Measurements from ENCODE around the gene PDE3B. TPM values are rescaled to one million over a fixed set of nuclear protein-coding genes. Genes with fewer than 3 reads are reported as not detected.

PDE3B gene
- total and polyA plus RNA-seq, 2 of the 8 experiments (the other 6 are each of a cell fraction or from before 2014, with no cell fraction given) = 2.7 to 10.9 TPM

GRCh38 chr11:14742849-14743559 lies 99.4 kb downstream of the PDE3B start:
- Histone ChIP-seq H2BK5ac (ENCODE audit: low read depth, low read length) (no peak overlapping the region), H3K23ac (ENCODE audit: insufficient read length) (no peak overlapping the region), H4K91ac (replicated peaks; ENCODE audit: insufficient read length, low read length) (no peak overlapping the region), H3K4me2 (ENCODE audit: insufficient read depth in 1 of 2, low read depth in 2 of 2, low read length in 2 of 2) (no peak overlapping the region), H3K79me2 (ENCODE audit: control insufficient read depth in 1 of 2, insufficient read depth in 2 of 2, low read length in 2 of 2) (no peaks in the 10 kb centered on the region; a peak in 1 of 4 replicates), H2BK20ac (ENCODE audit: low read length) (no peak overlapping the region), H3K4ac (replicated peaks; ENCODE audit: insufficient read length, low read depth, low read length) (no peak overlapping the region), H4K20me1 (replicated peaks in 1 of 2; ENCODE audit: control insufficient read depth in 1 of 2, insufficient read depth in 2 of 2, low read length in 2 of 2) (no peaks in the 10 kb centered on the region), H2BK120ac (replicated peaks; ENCODE audit: low read depth, low read length) (no peak overlapping the region), H2AFZ (ENCODE audit: low read length) (no peak overlapping the region), H3K27ac (ENCODE audit: low read depth, low read length) (no peak overlapping the region), H3K9me3 (ENCODE audit: insufficient read depth in 2 of 2, low read depth in 1 of 2, low read length in 1 of 2) (no peaks in the 10 kb centered on the region), H3K27me3 (replicated peaks in 1 of 4; ENCODE audit: control insufficient read depth in 3 of 4, extremely low read depth in 1 of 4, insufficient read depth in 3 of 4, low read length in 3 of 4) (peaks cover 0 to 1% (median 0%) of the 10 kb centered on the region in 4 experiments; a peak in 1 of 7 replicates), H3K23me2 (ENCODE audit: low read depth, low read length) (no peaks in the 10 kb centered on the region; the same call in 1 of the 2 replicates), H3K4me3 (ENCODE audit: extremely low read depth in 1 of 4, insufficient read depth in 2 of 4, low read depth in 3 of 4, low read length in 4 of 4) (no peak overlapping the region), H3K56ac (replicated peaks; ENCODE audit: insufficient read length, low read depth, low read length) (no peak overlapping the region), H3K18ac (ENCODE audit: extremely low read depth, low read length) (no peak overlapping the region; the same call in 1 of the 2 replicates), H3K9ac (replicated peaks in 1 of 4; ENCODE audit: extremely low read depth in 1 of 4, low read depth in 3 of 4, low read length in 3 of 4) (no peak overlapping the region), H2AK5ac (ENCODE audit: low read depth, low read length) (no peak overlapping the region), H4K5ac (ENCODE audit: insufficient read length, low read depth, low read length) (no peak overlapping the region), H3K4me1 (replicated peaks in 1 of 4; ENCODE audit: control insufficient read depth in 3 of 4, insufficient read depth in 4 of 4, low read length in 3 of 4) (peaks cover 0 to 3% (median 0%) of the 10 kb centered on the region in 4 experiments; a peak in 2 of 7 replicates), H2BK12ac (ENCODE audit: low read depth, low read length) (no peak overlapping the region), H3K14ac (ENCODE audit: insufficient read length) (no peak overlapping the region), H2BK15ac (ENCODE audit: low read length) (no peak overlapping the region), H3K79me1 (ENCODE audit: low read depth, low read length) (no peaks in the 10 kb centered on the region), H3K36me3 (ENCODE audit: control insufficient read depth in 2 of 4, insufficient read depth in 4 of 4, low read length in 3 of 4) (no peaks in the 10 kb centered on the region), H4K8ac (ENCODE audit: extremely low read depth, insufficient read depth, low read length) (no peak overlapping the region)
- ChIA-PET CTCF (ENCODE audit: partially characterized antibody) (interaction anchor here (0.6 to 1.2 kb wide), 3 partner anchors 9 to 871 kb away, joined by 3 read pairs; no protein-coding TSS in a partner anchor), POLR2A (ENCODE audit: partially characterized antibody) (no interaction called here)
- 81% methylated on average over 5 of the region's 5 CpGs; no CpG with 5 or more reads in 1 of the 2 experiments for WGBS, 2 experiments (ENCODE audit: extremely low coverage in 1 of 2, insufficient coverage in 1 of 2, insufficient read length in 1 of 2, insufficient replicate concordance in 2 of 2, low coverage in 1 of 2, low lambda C conversion rate in 2 of 2, missing lambda C conversion rate in 1 of 2)
- DNase-seq (ENCODE audit: low read depth in 1 of 2, low spot score in 2 of 2) (no peak), FAIRE-seq (no peak)
- TF ChIP-seq POU5F1 (IDR thresholded peaks at IDR 0.05; ENCODE audit: low read depth, low read length) = no peak
- TF ChIP-seq CBX8 (IDR thresholded peaks at IDR 0.05; ENCODE audit: borderline replicate concordance, low read depth, low read length) = no peak
- TF ChIP-seq SUZ12 (IDR thresholded peaks at IDR 0.05; ENCODE audit: low read length) = no peak
- TF ChIP-seq NRF1 (IDR thresholded peaks at IDR 0.05; ENCODE audit: low read depth, low read length) = no peak
- no peak for TF ChIP-seq ATF2 (IDR thresholded peaks at IDR 0.05; ENCODE audit: low read length)
- TF ChIP-seq FOSL1 (IDR thresholded peaks at IDR 0.05; ENCODE audit: insufficient read depth, low read depth, low read length) = no peak
- TF ChIP-seq MAX (IDR thresholded peaks at IDR 0.05) = no peak
- TF ChIP-seq ZNF274 (IDR thresholded peaks at IDR 0.05; ENCODE audit: borderline replicate concordance, extremely low read depth, low read length) = no peak
- TF ChIP-seq BACH1 (IDR thresholded peaks at IDR 0.05; ENCODE audit: low read length) = no peak
- no peak for TF ChIP-seq CHD1 (IDR thresholded peaks at IDR 0.05; ENCODE audit: low read depth, low read length)
- TF ChIP-seq SIN3A (conservative IDR thresholded peaks at IDR 0.05 in 1 of 2, IDR thresholded peaks at IDR 0.05 in 1 of 2; ENCODE audit: low read depth in 1 of 2, low read length in 2 of 2) = no peak

Measured in H1 (cell line).